AG04450 (cell line): ENCODE data around the gene SLC6A19. TPM values are rescaled to one million over a fixed set of nuclear protein-coding genes. Genes with fewer than 3 reads are reported as not detected.

Source experiments
- CTCF ChIA-PET: fragments of 300-600, 350-600 bp; formaldehyde crosslinking; extraction: SDS; loops from one replicate; lab custom pipeline; 2022; ENCODE audit warnings: antibody characterized with exemption, inconsistent platforms; lab: Charles Lee
- POLR2A ChIA-PET: fragments of 350-600 bp; formaldehyde crosslinking; extraction: SDS; loops from one replicate; lab custom pipeline; 2021; ENCODE audit warnings: antibody characterized with exemption, inconsistent platforms; lab: Yijun Ruan, JAX
- DNase-seq: peaks from one replicate; pipeline ENCODE4 v3.0.0-alpha.2; 2011; ENCODE audit warnings: low read depth, low spot score
- H3K27ac ChIP-seq: one replicate; pipeline ENCODE4 v1.5.1; 2012; ENCODE audit warnings: low read depth, low read length, control low read depth
- H3K27me3 ChIP-seq: one replicate; pipeline ENCODE4 v1.6.0; 2012; ENCODE audit warnings: low read length; ENCODE audit not compliant: control insufficient read depth, insufficient read depth
- H3K4me3 ChIP-seq: 2 replicates; pipeline ENCODE4 v1.5.1; 2011; ENCODE audit warnings: mild to moderate bottlenecking, low read depth, low read length, control low read depth
- H3K9me3 ChIP-seq: 2 replicates; pipeline ENCODE4 v1.5.1; 2012; ENCODE audit warnings: low read length; ENCODE audit not compliant: control insufficient read depth, insufficient read depth
- polyA plus RNA-seq: library from polyadenylated mRNA; depleted of rRNA; stranded (reverse); fragments of >200 nt; gene quantifications from 2 replicates; pipeline ENCODE4 v1.2.3, GENCODE V29; 2011
- TF ChIP-seq, protein P1 (sequence below): IDR thresholded peaks from 2 replicates; pipeline ENCODE4 v1.5.1; 2011; ENCODE audit warnings: low read depth, low read length, control low read depth, inconsistent platforms

Gene SLC6A19
- polyA plus RNA-seq, 1 experiment, result not detected

DNA sequence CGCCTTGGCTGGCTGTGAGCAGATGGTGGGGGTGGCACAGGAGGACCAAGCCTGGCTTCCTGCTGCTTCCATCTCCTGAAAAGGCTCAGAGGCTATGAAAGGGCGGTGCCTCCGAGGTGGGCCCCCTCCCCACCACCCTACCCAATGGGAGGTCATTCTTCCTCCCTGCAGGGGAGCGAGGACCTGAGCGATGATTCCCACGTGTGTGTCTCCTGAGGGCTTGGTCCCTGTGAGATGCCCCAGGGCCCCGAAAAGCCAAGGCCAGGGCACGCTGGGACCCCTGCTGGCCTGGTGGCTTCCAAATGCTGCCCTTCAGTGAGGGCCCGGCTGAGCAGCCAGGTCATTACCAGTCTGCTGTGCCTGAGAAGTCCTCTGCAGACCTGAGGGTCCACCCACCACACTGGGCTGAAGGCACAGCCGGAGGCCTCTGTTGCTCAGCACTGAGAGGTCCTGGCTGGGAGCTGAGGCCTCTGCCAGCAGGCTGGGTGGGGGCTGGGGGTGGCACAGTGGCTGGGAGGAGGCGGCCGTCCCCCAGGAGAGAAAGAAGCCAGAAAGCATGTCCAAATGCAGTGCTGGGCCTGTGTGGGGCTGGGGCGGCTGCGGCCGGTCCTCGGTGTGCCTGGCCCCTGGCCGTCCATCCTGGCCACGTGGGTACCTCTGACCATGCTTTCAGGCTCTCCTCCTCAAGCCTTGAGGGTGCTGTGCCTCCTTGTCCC is 14.0 kb upstream of the SLC6A19 start:
- ChIA-PET POLR2A (no interaction called here), CTCF (no interaction called here)
- no peak for DNase-seq
- TF ChIP-seq, protein P1, sequence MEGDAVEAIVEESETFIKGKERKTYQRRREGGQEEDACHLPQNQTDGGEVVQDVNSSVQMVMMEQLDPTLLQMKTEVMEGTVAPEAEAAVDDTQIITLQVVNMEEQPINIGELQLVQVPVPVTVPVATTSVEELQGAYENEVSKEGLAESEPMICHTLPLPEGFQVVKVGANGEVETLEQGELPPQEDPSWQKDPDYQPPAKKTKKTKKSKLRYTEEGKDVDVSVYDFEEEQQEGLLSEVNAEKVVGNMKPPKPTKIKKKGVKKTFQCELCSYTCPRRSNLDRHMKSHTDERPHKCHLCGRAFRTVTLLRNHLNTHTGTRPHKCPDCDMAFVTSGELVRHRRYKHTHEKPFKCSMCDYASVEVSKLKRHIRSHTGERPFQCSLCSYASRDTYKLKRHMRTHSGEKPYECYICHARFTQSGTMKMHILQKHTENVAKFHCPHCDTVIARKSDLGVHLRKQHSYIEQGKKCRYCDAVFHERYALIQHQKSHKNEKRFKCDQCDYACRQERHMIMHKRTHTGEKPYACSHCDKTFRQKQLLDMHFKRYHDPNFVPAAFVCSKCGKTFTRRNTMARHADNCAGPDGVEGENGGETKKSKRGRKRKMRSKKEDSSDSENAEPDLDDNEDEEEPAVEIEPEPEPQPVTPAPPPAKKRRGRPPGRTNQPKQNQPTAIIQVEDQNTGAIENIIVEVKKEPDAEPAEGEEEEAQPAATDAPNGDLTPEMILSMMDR, result no peak
- Histone ChIP-seq H3K27me3 (peaks cover 4% of the 10 kb centered on the region), H3K9me3 (peaks cover 9% of the 10 kb centered on the region; the same call in 1 of the 2 replicates), H3K4me3 (no peak overlapping the region), H3K27ac (no peak overlapping the region)

DNA sequence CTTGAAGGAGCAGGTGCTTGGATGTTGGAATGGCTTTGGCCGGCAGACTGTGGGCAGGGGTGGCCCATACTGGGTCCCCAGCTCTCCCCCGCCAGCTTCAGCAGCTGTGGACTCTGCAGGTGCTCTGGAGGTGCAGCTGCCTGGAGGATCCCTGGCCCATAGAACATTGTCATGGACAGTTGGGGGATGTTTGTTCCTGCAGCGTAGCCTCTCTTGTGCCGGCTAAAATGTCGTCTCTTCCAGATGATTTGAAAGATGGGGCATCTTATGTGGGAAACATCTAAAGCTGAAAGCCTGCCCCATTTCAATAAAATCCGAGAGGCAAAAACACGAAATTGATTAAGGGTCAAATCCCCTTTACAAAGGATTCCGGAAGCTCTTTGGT is 13.5 kb upstream of the SLC6A19 start:
- no peak overlapping the region for H3K4me3 ChIP-seq
- H3K27me3 ChIP-seq, result peaks cover 4% of the 10 kb centered on the region
- peaks cover 9% of the 10 kb centered on the region; the same call in 1 of the 2 replicates for H3K9me3 ChIP-seq
- TF ChIP-seq, protein P1, result no peak
- DNase-seq, result no peak
- ChIA-PET CTCF (no interaction called here), POLR2A (no interaction called here)
- H3K27ac ChIP-seq, result no peak overlapping the region

DNA sequence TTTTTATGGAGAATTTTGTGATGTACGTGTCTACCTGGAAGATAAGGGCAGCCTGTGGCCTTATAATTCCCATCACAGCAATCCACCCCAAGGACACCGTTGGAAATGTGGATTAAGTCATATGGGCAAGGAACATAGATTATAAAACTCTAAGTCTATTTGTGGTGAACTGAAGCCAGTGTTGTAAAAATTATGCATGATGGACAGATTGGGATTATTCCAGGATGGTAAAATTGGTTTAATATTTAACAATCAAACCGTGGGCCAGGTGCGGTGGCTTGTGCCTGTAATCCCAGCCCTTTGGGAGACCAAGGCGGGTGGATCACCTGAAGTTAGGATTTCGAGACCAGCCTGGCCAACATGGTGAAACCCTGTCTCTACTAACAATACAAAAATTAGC is 12.9 kb upstream of the SLC6A19 start:
- H3K27ac ChIP-seq, result no peak overlapping the region
- no peak overlapping the region for H3K4me3 ChIP-seq
- DNase-seq, result no peak
- CTCF ChIA-PET, result no interaction called here
- POLR2A ChIA-PET, result no interaction called here
- peaks cover 4% of the 10 kb centered on the region for H3K27me3 ChIP-seq
- H3K9me3 ChIP-seq, result peaks cover 9% of the 10 kb centered on the region; the same call in 1 of the 2 replicates
- TF ChIP-seq, protein P1, result no peak

DNA sequence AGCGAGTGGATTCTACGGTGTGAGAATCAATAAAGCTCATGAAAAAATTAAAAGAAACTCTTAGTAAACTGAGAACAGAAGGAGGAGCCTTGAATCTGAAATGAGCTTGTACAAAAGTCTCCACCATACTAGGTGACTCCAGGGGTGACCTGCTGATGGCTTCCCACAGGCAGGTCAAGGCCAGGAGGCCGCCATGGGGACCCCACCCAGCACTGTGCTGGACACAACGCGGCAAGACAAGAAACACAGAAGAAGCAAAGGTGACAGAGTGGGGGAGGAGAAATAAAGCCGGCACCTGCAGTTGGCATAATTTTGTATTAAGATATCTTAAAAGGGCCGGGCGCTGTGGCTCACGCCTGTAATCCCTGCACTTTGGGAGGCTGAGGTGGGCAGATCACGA is 12.1 kb upstream of the SLC6A19 start:
- no peak overlapping the region for H3K4me3 ChIP-seq
- TF ChIP-seq, protein P1, result no peak
- DNase-seq, result no peak
- peaks cover 4% of the 10 kb centered on the region for H3K27me3 ChIP-seq
- H3K9me3 ChIP-seq, result peaks cover 8% of the 10 kb centered on the region; the same call in 1 of the 2 replicates
- no peak overlapping the region for H3K27ac ChIP-seq
- POLR2A ChIA-PET, result no interaction called here
- CTCF ChIA-PET, result no interaction called here

DNA sequence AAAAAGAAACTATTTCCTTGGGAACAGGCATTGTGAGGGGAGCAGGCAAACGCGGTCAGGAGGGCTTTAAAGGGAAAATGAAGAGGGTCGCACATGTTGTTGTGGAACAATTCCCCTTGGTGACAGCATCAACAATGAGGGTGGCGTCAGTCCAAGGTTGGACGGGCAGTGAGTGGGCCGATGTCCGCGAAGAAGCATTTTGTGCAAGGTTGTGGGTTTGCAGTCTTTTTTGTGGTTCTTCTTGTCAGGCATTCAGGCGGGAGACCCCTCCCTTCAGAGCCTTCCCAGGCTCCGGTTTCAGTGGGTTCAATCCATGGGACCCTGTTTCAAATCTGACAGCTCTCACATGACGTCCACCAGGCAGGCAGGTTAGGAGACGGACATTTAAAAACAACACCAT is 11.1 kb upstream of the SLC6A19 start:
- Histone ChIP-seq H3K27ac (no peak overlapping the region), H3K4me3 (no peak overlapping the region), H3K9me3 (no peaks in the 10 kb centered on the region; the same call in 1 of the 2 replicates), H3K27me3 (peaks cover 4% of the 10 kb centered on the region)
- DNase-seq, result no peak
- ChIA-PET CTCF (no interaction called here), POLR2A (no interaction called here)
- TF ChIP-seq, protein P1, result no peak
